K562 (cell line): ENCODE data around the gene TRMT1. TPM values are rescaled to one million over a fixed set of nuclear protein-coding genes. Genes with fewer than 3 reads are reported as not detected.

Experiments used
- ETV6 ChIP-seq, 3 experiments: fragments of 150-350 bp in 1 of 3; sonication (generic) in 1 of 3; formaldehyde crosslinking in 1 of 3; IDR thresholded peaks; 2 replicates each; pipeline versions ENCODE4 v1.6.1 to v1.8.0; 2014 to 2022; ENCODE audit warnings: borderline replicate concordance in 2 of 3, low read depth in 2 of 3, antibody characterized with exemption in 1 of 3, low read length in 1 of 3, mild to moderate bottlenecking in 1 of 3, missing genetic modification reagents in 1 of 3
- FIP1L1 ChIP-seq: fragments of 200-400 bp; formaldehyde crosslinking; IDR thresholded peaks from 2 replicates; pipeline ENCODE4 v1.6.1; 2018; ENCODE audit warnings: mild to moderate bottlenecking, low read depth, low read length; ENCODE audit not compliant: poor library complexity, severe bottlenecking
- HMGN3 ChIP-seq: IDR thresholded peaks from 2 replicates; pipeline ENCODE4 v1.6.1; 2011; ENCODE audit warnings: borderline replicate concordance, low read depth, mild to moderate bottlenecking, mixed read lengths, low read length; ENCODE audit not compliant: insufficient read length; ENCODE audit errors: extremely low read depth
- ZNF232 ChIP-seq: sonication (generic); formaldehyde crosslinking; IDR thresholded peaks from 2 replicates; pipeline ENCODE4 v1.8.0; 2022; ENCODE audit warnings: mild to moderate bottlenecking, missing genetic modification reagents
- polyA plus RNA-seq, 8 experiments: library from polyadenylated mRNA; depleted of rRNA in 4 of 8; stranded (reverse) in 5 of 8; unstranded in 3 of 8; fragments of >200 nt; fragmentation: Nextera tagmentation in 2 of 8; fragmentation: Illumina TruSeq in 1 of 8; extraction: Ambion mirVana in 2 of 8; extraction: Trizol in 1 of 8; gene quantifications; 2 replicates each; pipeline versions ENCODE4 v1.2.1 to v1.2.3, GENCODE V29; 2011 to 2014; ENCODE audit warnings: inconsistent platforms in 1 of 8, missing spikeins in 1 of 8
- total RNA-seq, 7 experiments: library from RNA; depleted of rRNA in 6 of 7; stranded (reverse); fragments of >200 nt in 6 of 7; fragmentation: Illumina TruSeq in 2 of 7; extraction: Trizol in 2 of 7; gene quantifications; 2 replicates each; pipeline versions ENCODE4 v1.2.1 to v1.2.3, GENCODE V29; 2011 to 2021; ENCODE audit warnings: low replicate concordance in 1 of 7
- TF ChIP-seq, protein P1 (sequence below), 2 experiments: fragments of 450-650 bp; conservative IDR thresholded peaks; 2 replicates each; pipeline ENCODE4 v1.6.1; 2017; ENCODE audit warnings: mild to moderate bottlenecking in 2 of 2, moderate library complexity in 2 of 2
- TF ChIP-seq, protein P2 (sequence below), 2 experiments: fragments of 450-650 bp; formaldehyde crosslinking in 1 of 2; IDR thresholded peaks; 2 replicates each; pipeline versions ENCODE4 v1.4.0 to v1.6.1; 2014 to 2020; ENCODE audit warnings: mild to moderate bottlenecking in 2 of 2, borderline replicate concordance in 1 of 2, low read depth in 1 of 2
- TF ChIP-seq, protein P3 (sequence below): fragments of 200-800 bp; sonication (Bioruptor generic); IDR thresholded peaks from 2 replicates; pipeline ENCODE4 v1.6.1; 2016; ENCODE audit warnings: missing genetic modification characterization, missing compliant biosample characterization

Gene TRMT1
- total and polyA plus RNA-seq, 9 of the 15 experiments (the other 6 are each of a cell fraction or from before 2014, with no cell fraction given): 5.8 to 158 (median 54.3) TPM

GRCh38 chr19:13095934-13096927 is 20.3 kb downstream of the TRMT1 start (continued):
- TF ChIP-seq, protein P1, sequence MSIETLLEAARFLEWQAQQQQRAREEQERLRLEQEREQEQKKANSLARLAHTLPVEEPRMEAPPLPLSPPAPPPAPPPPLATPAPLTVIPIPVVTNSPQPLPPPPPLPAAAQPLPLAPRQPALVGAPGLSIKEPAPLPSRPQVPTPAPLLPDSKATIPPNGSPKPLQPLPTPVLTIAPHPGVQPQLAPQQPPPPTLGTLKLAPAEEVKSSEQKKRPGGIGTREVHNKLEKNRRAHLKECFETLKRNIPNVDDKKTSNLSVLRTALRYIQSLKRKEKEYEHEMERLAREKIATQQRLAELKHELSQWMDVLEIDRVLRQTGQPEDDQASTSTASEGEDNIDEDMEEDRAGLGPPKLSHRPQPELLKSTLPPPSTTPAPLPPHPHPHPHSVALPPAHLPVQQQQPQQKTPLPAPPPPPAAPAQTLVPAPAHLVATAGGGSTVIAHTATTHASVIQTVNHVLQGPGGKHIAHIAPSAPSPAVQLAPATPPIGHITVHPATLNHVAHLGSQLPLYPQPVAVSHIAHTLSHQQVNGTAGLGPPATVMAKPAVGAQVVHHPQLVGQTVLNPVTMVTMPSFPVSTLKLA (conservative IDR thresholded peaks at IDR 0.05): 0 out of 4 replicates have a peak, but pooled peaks of 1 of the 2 experiments have one; percentile 32
- TF ChIP-seq, protein P2, sequence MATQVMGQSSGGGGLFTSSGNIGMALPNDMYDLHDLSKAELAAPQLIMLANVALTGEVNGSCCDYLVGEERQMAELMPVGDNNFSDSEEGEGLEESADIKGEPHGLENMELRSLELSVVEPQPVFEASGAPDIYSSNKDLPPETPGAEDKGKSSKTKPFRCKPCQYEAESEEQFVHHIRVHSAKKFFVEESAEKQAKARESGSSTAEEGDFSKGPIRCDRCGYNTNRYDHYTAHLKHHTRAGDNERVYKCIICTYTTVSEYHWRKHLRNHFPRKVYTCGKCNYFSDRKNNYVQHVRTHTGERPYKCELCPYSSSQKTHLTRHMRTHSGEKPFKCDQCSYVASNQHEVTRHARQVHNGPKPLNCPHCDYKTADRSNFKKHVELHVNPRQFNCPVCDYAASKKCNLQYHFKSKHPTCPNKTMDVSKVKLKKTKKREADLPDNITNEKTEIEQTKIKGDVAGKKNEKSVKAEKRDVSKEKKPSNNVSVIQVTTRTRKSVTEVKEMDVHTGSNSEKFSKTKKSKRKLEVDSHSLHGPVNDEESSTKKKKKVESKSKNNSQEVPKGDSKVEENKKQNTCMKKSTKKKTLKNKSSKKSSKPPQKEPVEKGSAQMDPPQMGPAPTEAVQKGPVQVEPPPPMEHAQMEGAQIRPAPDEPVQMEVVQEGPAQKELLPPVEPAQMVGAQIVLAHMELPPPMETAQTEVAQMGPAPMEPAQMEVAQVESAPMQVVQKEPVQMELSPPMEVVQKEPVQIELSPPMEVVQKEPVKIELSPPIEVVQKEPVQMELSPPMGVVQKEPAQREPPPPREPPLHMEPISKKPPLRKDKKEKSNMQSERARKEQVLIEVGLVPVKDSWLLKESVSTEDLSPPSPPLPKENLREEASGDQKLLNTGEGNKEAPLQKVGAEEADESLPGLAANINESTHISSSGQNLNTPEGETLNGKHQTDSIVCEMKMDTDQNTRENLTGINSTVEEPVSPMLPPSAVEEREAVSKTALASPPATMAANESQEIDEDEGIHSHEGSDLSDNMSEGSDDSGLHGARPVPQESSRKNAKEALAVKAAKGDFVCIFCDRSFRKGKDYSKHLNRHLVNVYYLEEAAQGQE (IDR thresholded peaks at IDR 0.05; ENCODE audit: borderline replicate concordance): no peak
- TF ChIP-seq, protein P2 (CRISPR knock-in tag; IDR thresholded peaks at IDR 0.05; ENCODE audit: low read depth): peak; percentile 23; the same call in 1 of the 2 replicates
- no peak for TF ChIP-seq ETV6 (IDR thresholded peaks at IDR 0.05; ENCODE audit: borderline replicate concordance in 1 of 2, low read depth in 2 of 2, low read length in 1 of 2)
- no peak for TF ChIP-seq ETV6 (CRISPR knock-in tag; IDR thresholded peaks at IDR 0.05; ENCODE audit: borderline replicate concordance)
- TF ChIP-seq HMGN3: peak; percentile 81
- TF ChIP-seq ZNF232: no peak
- peak; percentile 87 for TF ChIP-seq FIP1L1
- TF ChIP-seq, protein P3, sequence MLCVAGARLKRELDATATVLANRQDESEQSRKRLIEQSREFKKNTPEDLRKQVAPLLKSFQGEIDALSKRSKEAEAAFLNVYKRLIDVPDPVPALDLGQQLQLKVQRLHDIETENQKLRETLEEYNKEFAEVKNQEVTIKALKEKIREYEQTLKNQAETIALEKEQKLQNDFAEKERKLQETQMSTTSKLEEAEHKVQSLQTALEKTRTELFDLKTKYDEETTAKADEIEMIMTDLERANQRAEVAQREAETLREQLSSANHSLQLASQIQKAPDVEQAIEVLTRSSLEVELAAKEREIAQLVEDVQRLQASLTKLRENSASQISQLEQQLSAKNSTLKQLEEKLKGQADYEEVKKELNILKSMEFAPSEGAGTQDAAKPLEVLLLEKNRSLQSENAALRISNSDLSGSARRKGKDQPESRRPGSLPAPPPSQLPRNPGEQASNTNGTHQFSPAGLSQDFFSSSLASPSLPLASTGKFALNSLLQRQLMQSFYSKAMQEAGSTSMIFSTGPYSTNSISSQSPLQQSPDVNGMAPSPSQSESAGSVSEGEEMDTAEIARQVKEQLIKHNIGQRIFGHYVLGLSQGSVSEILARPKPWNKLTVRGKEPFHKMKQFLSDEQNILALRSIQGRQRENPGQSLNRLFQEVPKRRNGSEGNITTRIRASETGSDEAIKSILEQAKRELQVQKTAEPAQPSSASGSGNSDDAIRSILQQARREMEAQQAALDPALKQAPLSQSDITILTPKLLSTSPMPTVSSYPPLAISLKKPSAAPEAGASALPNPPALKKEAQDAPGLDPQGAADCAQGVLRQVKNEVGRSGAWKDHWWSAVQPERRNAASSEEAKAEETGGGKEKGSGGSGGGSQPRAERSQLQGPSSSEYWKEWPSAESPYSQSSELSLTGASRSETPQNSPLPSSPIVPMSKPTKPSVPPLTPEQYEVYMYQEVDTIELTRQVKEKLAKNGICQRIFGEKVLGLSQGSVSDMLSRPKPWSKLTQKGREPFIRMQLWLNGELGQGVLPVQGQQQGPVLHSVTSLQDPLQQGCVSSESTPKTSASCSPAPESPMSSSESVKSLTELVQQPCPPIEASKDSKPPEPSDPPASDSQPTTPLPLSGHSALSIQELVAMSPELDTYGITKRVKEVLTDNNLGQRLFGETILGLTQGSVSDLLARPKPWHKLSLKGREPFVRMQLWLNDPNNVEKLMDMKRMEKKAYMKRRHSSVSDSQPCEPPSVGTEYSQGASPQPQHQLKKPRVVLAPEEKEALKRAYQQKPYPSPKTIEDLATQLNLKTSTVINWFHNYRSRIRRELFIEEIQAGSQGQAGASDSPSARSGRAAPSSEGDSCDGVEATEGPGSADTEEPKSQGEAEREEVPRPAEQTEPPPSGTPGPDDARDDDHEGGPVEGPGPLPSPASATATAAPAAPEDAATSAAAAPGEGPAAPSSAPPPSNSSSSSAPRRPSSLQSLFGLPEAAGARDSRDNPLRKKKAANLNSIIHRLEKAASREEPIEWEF (CRISPR knock-in tag): 0 out of 2 replicates have a peak, but pooled peaks have one; percentile 45
